ENCODE measurements around the gene AMBN. TPM values are rescaled to one million over a fixed set of nuclear protein-coding genes. Genes with fewer than 3 reads are reported as not detected.

Gene AMBN
- total RNA-seq, 1 experiment from 2014 or later = not detected

DNA sequence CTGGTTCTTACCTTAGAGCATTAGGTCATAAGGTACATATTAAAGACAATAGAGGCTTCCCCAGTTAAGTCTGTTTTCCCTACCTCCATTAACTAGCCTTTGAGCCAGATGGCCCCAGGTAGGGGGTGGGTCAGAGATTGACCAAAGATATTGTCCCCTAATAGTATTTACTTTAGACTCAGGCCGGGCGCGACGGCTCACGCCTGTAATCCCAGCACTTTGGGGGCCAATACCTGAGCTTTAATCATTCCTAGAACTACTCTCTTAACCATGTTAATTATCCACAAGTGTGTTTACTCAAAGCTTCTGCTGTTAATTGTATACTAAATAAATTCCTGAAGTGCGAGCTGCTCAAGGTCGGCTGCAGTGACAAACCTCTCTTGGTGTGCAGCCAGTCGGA is 28.0 kb upstream of the AMBN start:
- CTCF ChIA-PET = no interaction called here
- no peaks in the 10 kb centered on the region for H3K27me3 ChIP-seq (ENCODE audit: insufficient read depth, low read length)
- no peak overlapping the region for H3K4me3 ChIP-seq (replicated peaks in 1 of 2; ENCODE audit: low read depth in 1 of 2, low read length in 2 of 2)
- no peak overlapping the region for H2AFZ ChIP-seq (ENCODE audit: low read depth, low read length, poor library complexity, severe bottlenecking)
- H3K4me2 ChIP-seq (ENCODE audit: low read length) = no peak overlapping the region
- BruUV-seq (replicated peaks) = no TSS peak
- intact Hi-C loops (cut with micrococcal nuclease) = no loop called here
- H4K20me1 ChIP-seq (ENCODE audit: insufficient read depth) = no peaks in the 10 kb centered on the region
- H3K9me2 ChIP-seq (ENCODE audit: insufficient read depth) = no peaks in the 10 kb centered on the region
- H3K9me3 ChIP-seq (ENCODE audit: control insufficient read depth in 1 of 2, insufficient read depth in 1 of 2, low read depth in 1 of 2, low read length in 2 of 2) = no peaks in the 10 kb centered on the region
- no peak for TF ChIP-seq FOSL1 (IDR thresholded peaks at IDR 0.05; ENCODE audit: low read depth)
- no peak for TF ChIP-seq CBX3 (IDR thresholded peaks at IDR 0.05; ENCODE audit: low read depth)
- no peak for TF ChIP-seq SRF (IDR thresholded peaks at IDR 0.05; ENCODE audit: low read depth)
- TF ChIP-seq CEBPB (IDR thresholded peaks at IDR 0.05; ENCODE audit: low read depth) = no peak
- TF ChIP-seq SP1 (IDR thresholded peaks at IDR 0.05; ENCODE audit: low read depth) = no peak
- TF ChIP-seq POLR2A (IDR thresholded peaks at IDR 0.05; ENCODE audit: borderline replicate concordance, extremely low read depth, insufficient read depth, insufficient read length) = no peak
- TF ChIP-seq SIN3A (IDR thresholded peaks at IDR 0.05; ENCODE audit: low read depth) = no peak
- TF ChIP-seq, protein P1, sequence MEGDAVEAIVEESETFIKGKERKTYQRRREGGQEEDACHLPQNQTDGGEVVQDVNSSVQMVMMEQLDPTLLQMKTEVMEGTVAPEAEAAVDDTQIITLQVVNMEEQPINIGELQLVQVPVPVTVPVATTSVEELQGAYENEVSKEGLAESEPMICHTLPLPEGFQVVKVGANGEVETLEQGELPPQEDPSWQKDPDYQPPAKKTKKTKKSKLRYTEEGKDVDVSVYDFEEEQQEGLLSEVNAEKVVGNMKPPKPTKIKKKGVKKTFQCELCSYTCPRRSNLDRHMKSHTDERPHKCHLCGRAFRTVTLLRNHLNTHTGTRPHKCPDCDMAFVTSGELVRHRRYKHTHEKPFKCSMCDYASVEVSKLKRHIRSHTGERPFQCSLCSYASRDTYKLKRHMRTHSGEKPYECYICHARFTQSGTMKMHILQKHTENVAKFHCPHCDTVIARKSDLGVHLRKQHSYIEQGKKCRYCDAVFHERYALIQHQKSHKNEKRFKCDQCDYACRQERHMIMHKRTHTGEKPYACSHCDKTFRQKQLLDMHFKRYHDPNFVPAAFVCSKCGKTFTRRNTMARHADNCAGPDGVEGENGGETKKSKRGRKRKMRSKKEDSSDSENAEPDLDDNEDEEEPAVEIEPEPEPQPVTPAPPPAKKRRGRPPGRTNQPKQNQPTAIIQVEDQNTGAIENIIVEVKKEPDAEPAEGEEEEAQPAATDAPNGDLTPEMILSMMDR (IDR thresholded peaks at IDR 0.05 in 2 of 3, conservative IDR thresholded peaks at IDR 0.05 in 1 of 3; ENCODE audit: borderline replicate concordance in 1 of 3, insufficient read depth in 1 of 3, low read depth in 2 of 3, low read length in 2 of 3) = no peak
- TF ChIP-seq TCF7L2 (IDR thresholded peaks at IDR 0.05; ENCODE audit: borderline replicate concordance, extremely low read depth, insufficient read depth, insufficient read length) = no peak
- TF ChIP-seq JUND (IDR thresholded peaks at IDR 0.05) = no peak
- TF ChIP-seq, protein P2, sequence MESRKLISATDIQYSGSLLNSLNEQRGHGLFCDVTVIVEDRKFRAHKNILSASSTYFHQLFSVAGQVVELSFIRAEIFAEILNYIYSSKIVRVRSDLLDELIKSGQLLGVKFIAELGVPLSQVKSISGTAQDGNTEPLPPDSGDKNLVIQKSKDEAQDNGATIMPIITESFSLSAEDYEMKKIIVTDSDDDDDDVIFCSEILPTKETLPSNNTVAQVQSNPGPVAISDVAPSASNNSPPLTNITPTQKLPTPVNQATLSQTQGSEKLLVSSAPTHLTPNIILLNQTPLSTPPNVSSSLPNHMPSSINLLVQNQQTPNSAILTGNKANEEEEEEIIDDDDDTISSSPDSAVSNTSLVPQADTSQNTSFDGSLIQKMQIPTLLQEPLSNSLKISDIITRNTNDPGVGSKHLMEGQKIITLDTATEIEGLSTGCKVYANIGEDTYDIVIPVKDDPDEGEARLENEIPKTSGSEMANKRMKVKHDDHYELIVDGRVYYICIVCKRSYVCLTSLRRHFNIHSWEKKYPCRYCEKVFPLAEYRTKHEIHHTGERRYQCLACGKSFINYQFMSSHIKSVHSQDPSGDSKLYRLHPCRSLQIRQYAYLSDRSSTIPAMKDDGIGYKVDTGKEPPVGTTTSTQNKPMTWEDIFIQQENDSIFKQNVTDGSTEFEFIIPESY (IDR thresholded peaks at IDR 0.05; ENCODE audit: extremely low read depth, insufficient replicate concordance, low read length) = no peak
- no peak for TF ChIP-seq EZH2phosphoT487 (IDR thresholded peaks at IDR 0.05; ENCODE audit: borderline replicate concordance)
- no peak for TF ChIP-seq ZNF274 (IDR thresholded peaks at IDR 0.05; ENCODE audit: low read depth, low read length)
- TF ChIP-seq EZH2 (IDR thresholded peaks at IDR 0.05) = no peak
- DNase-seq (ENCODE audit: low read depth, low spot score) = no peak
- H3K9ac ChIP-seq (ENCODE audit: low read length) = no peak overlapping the region
- RAD21 ChIA-PET (ENCODE audit: low non-redundant PET in 1 of 2, low total read pairs in 2 of 2, uncharacterized antibody in 2 of 2, unreplicated experiment in 2 of 2) = no interaction called here
- H3K4me1 ChIP-seq (ENCODE audit: control insufficient read depth in 1 of 2, insufficient read depth in 2 of 2, low read length in 2 of 2) = no peaks in the 10 kb centered on the region
- POLR2A ChIA-PET = no interaction called here
- no peaks in the 10 kb centered on the region for H3K36me3 ChIP-seq (ENCODE audit: control insufficient read depth in 1 of 2, insufficient read depth in 2 of 2, low read length in 2 of 2)
- no peaks in the 10 kb centered on the region for H3K79me2 ChIP-seq (ENCODE audit: insufficient read depth, low read length)
- no peak for ATAC-seq
- H3K27ac ChIP-seq (ENCODE audit: low read depth, low read length) = no peak overlapping the region
